ENCODE measurements around the gene ENO1.
"Not testable (repeated sequence)": the region's sequence is repeated elsewhere in the genome, so short reads cannot be mapped to it uniquely, and the experiment has no call there.

DNA sequence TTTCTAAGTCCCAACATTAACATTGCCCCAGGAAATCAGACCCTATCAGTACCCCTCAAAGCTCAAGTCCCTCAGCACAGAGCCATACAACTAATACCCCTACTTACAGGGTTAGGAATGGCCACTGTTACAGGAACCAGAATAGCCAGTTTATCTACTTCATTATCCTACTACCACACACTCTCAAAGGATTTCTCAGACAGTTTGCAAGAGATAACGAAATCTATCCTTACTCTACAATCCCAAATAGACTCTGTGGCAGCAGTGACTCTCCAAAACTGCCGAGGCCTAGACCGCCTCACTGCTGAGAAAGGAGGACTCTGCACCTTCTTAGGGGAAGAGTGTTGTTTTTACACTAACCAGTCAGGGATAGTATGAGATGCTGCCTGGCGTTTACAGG is 19.0 kb upstream of the ENO1 start:
- TF ChIP-seq, protein P1, sequence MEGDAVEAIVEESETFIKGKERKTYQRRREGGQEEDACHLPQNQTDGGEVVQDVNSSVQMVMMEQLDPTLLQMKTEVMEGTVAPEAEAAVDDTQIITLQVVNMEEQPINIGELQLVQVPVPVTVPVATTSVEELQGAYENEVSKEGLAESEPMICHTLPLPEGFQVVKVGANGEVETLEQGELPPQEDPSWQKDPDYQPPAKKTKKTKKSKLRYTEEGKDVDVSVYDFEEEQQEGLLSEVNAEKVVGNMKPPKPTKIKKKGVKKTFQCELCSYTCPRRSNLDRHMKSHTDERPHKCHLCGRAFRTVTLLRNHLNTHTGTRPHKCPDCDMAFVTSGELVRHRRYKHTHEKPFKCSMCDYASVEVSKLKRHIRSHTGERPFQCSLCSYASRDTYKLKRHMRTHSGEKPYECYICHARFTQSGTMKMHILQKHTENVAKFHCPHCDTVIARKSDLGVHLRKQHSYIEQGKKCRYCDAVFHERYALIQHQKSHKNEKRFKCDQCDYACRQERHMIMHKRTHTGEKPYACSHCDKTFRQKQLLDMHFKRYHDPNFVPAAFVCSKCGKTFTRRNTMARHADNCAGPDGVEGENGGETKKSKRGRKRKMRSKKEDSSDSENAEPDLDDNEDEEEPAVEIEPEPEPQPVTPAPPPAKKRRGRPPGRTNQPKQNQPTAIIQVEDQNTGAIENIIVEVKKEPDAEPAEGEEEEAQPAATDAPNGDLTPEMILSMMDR (IDR thresholded peaks at IDR 0.05; ENCODE audit: low read depth, low read length): not testable (repeated sequence)
- not testable (repeated sequence) for TF ChIP-seq POLR2A (IDR thresholded peaks at IDR 0.05; ENCODE audit: extremely low read depth, insufficient read length)
- TF ChIP-seq, protein P2, sequence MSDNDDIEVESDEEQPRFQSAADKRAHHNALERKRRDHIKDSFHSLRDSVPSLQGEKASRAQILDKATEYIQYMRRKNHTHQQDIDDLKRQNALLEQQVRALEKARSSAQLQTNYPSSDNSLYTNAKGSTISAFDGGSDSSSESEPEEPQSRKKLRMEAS (IDR thresholded peaks at IDR 0.05; ENCODE audit: low read depth, low read length): not testable (repeated sequence)
